Right renal cortex interstitium (tissue), 3 donors: Measurements from ENCODE around the gene IL12RB2. TPM values are rescaled to one million over a fixed set of nuclear protein-coding genes. Genes with fewer than 3 reads are reported as not detected.
"Not testable (repeated sequence)": the region's sequence is repeated elsewhere in the genome, so short reads cannot be mapped to it uniquely, and the experiment has no call there.

Experiments used
- DNase-seq, 3 donors: peaks; one replicate each; pipeline ENCODE4 v3.0.0-alpha.2; 2013; ENCODE audit warnings: low read depth in 3 of 3, low spot score in 2 of 3
- polyA plus RNA-seq, 3 donors: library from polyadenylated mRNA; unstranded; fragments of 120-200 nt; gene quantifications; one replicate each; pipeline ENCODE4 v1.2.1, GENCODE V29; 2013; ENCODE audit not compliant: insufficient read length in 3 of 3

IL12RB2 gene
- polyA plus RNA-seq, 3 donors = 0.37 to 0.62 (median 0.51) TPM

GRCh38 chr1:67430358-67431155, 122.9 kb downstream of the IL12RB2 start, which contains the start of gene SERBP1:
Gene SERBP1, minus strand, starts transcription at chr1:67430402. Its CDS starts 102 bp downstream, at chr1:67430300.
- peak; percentile 91 to 96 (median 92) for DNase-seq

GRCh38 chr1:67431156-67431765, 123.6 kb downstream of the IL12RB2 start:
- DNase-seq = no peak

GRCh38 chr1:67431869-67432578, 124.4 kb downstream of the IL12RB2 start:
- no peak for DNase-seq

- no peak for DNase-seq
Measured at GRCh38 chr1:67432745-67433144, 125.1 kb downstream of the IL12RB2 start.

- DNase-seq = no peak
Measured at GRCh38 chr1:67433837-67434236, 126.2 kb downstream of the IL12RB2 start.

- DNase-seq = no peak
Measured at GRCh38 chr1:67434491-67434890, 126.8 kb downstream of the IL12RB2 start.

- DNase-seq = no peak
Measured at GRCh38 chr1:67436511-67437055, 128.9 kb downstream of the IL12RB2 start.

GRCh38 chr1:67437961-67438360, 130.3 kb downstream of the IL12RB2 start:
- no peak for DNase-seq

GRCh38 chr1:67439277-67440029, 131.8 kb downstream of the IL12RB2 start:
- DNase-seq = no peak

GRCh38 chr1:67440339-67440738, 132.7 kb downstream of the IL12RB2 start:
- DNase-seq = no peak

- no peak for DNase-seq
Measured at GRCh38 chr1:67441183-67441582, 133.5 kb downstream of the IL12RB2 start.

GRCh38 chr1:67441739-67442281, 134.1 kb downstream of the IL12RB2 start:
- no peak for DNase-seq

GRCh38 chr1:67446014-67446413, 138.3 kb downstream of the IL12RB2 start:
- DNase-seq = not testable (repeated sequence)

Other genes with a start within 250 kb of the IL12RB2 start
- gene C1orf141, start 172.9 kb upstream of the IL12RB2 start, polyA plus RNA-seq = under 1 TPM; 0.23 to 0.42 (median 0.32) TPM
- gene IL23R, start 141.4 kb upstream of the IL12RB2 start, polyA plus RNA-seq = under 1 TPM in 2 of 3 donors, not detected in 1; 0.06 to 0.10 TPM
- gene SERBP1, start 122.5 kb downstream of the IL12RB2 start, polyA plus RNA-seq = 100 to 1,000 TPM; 400 to 427 (median 424) TPM